Frontal cortex (tissue), 4 donors: Measurements from ENCODE around the gene NOL11. TPM values are rescaled to one million over a fixed set of nuclear protein-coding genes. Genes with fewer than 3 reads are reported as not detected.
"Not testable (repeated sequence)": the region's sequence is repeated elsewhere in the genome, so short reads cannot be mapped to it uniquely, and the experiment has no call there.

Experiments
- DNase-seq, 2 donors: peaks; one replicate each; pipeline ENCODE4 v3.0.0; 2012; ENCODE audit warnings: low spot score in 2 of 2
- FAIRE-seq: peaks from 2 replicates; lab custom pipeline; 2012; peaks lifted over from hg19 to GRCh38; lab: Jason Lieb, UNC
- total RNA-seq: library from RNA; depleted of rRNA; stranded (reverse); fragments of >200 nt; gene quantifications from one replicate; pipeline ENCODE4 v1.2.3, GENCODE V29; 2014
- donor health status: control.
- donor health status: control.
- donor health status: control.

NOL11 gene
- total RNA-seq, 1 donor from 2014 or later, result 80.3 TPM

GRCh38 chr17:67702861-67703260 is 14.9 kb upstream of the NOL11 start:
- not testable (repeated sequence) for DNase-seq, FAIRE-seq

- DNase-seq (no peak), FAIRE-seq (no peak)
Measured at GRCh38 chr17:67707442-67707841, 10.3 kb upstream of the NOL11 start.

DNA sequence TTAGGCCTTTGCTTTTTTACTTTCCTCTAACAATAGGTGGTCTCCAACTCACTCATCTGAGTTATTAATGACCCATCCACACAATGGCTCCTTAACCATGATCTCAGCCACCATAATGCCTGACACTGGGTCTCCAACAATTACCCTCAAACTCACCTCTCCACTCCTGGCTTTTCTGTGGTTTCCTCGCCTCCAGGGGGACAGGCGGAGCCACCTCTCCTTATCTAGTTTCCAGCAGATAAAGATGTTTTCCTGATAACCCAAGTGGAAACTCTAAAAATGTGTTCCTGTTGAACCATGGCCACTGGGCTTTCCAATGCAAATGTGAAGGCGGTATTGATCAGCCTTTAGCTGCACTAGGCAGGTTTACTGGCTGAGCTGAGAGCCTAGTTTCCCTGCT is 9.4 kb upstream of the NOL11 start:
- FAIRE-seq (no peak), DNase-seq (no peak)

DNA sequence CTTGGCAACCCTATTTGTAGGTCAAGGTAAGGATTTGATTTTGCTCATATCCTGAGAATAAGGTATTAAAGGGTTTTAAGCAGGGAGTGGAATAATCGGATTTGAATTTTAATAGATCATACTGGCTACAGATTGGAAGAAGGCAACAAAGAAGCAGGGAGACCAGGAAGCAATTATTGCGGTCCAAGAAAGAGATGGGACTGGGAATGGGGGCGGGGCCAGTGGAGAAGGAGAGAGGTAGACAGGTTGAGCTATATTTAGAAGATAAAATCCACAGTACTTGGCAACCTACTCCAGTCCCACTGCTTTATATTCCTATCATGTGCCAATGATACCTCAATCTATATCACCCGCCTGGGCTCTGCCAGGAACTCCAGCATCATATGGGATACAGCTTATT is 5.8 kb upstream of the NOL11 start:
- DNase-seq (no peak), FAIRE-seq (no peak)

- FAIRE-seq (no peak), DNase-seq (no peak)
Measured at GRCh38 chr17:67712375-67712774, 5.4 kb upstream of the NOL11 start.

GRCh38 chr17:67713169-67713568 is 4.6 kb upstream of the NOL11 start:
- FAIRE-seq (no peak), DNase-seq (no peak)

GRCh38 chr17:67716405-67716798 is 1.3 kb upstream of the NOL11 start:
- FAIRE-seq, result no peak
- DNase-seq, result no peak

DNA sequence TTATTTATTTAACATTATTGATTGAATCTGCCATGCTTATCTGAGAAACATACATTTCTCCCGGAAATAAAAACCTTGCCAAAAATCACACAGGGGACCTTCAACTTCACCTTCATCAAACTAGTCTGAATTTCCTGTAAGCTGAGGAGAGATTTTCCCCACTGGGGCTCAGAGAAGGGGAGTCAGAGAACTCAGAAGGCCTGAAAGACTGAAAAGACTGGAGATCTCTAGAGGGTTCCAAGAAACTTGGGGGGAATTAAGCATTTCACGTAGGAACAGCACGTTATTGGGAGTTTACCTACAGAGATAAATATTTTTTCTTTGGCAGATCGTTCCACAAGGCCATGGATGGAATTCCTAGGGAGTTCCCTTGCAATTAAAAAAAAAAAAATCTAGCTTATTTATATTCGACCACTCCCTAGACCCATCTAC is 528 bp upstream of the NOL11 start:
- no peak for DNase-seq
- FAIRE-seq, result no peak

DNA sequence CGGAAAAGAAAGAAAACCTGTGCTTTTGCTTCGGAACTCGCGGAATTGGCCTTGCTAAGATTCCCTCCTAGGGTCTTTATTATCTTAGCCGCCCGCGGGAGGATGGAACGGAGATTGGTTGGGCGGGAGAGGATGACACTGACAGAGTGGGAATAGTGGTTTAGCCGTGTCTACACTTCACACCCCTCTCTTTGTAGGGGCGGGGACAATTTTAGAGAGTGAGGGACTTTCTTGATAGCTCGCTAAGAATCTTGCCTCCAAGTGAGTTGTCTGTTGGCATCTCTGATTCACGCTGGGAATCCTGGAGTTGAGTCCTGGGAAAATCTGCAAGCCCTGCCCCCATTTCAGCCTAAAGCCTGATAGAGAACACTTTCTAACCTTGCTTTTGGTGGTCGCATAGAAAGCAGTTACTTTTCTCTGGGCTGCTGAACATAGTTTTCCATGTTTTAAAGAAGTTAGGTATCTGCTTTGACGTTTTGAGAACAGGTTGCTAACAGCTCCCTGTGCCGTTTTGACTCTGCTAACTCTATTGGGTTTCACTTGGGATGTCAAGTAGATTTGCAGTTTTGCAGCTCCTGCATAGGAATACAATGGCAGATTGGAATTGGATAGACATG is 697 bp downstream of the NOL11 start:
- no peak for FAIRE-seq
- DNase-seq, result peak in 1 of 2 donors; percentile 31

- DNase-seq (no peak), FAIRE-seq (no peak)
Measured at GRCh38 chr17:67725373-67725791, 7.6 kb downstream of the NOL11 start.

DNA sequence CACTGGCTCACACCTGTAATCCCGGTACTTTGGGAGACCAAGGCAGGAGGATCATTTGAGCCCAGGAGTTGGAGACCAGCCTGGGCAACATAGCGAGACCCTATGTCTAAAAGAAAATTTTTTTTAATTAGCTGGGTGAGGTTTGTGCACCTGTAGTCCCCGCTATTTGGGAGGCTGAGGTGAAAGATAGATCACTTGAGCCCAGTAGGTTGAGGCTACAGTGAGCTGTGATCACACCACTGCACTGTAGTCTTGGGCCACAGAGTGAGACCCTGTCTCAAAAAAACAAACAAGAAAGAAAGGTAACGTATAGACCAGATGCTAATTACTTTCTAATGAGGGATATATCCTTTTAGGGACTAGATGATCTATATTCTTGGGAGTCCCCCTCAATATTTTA is 8.1 kb downstream of the NOL11 start:
- no peak for FAIRE-seq
- DNase-seq, result no peak

DNA sequence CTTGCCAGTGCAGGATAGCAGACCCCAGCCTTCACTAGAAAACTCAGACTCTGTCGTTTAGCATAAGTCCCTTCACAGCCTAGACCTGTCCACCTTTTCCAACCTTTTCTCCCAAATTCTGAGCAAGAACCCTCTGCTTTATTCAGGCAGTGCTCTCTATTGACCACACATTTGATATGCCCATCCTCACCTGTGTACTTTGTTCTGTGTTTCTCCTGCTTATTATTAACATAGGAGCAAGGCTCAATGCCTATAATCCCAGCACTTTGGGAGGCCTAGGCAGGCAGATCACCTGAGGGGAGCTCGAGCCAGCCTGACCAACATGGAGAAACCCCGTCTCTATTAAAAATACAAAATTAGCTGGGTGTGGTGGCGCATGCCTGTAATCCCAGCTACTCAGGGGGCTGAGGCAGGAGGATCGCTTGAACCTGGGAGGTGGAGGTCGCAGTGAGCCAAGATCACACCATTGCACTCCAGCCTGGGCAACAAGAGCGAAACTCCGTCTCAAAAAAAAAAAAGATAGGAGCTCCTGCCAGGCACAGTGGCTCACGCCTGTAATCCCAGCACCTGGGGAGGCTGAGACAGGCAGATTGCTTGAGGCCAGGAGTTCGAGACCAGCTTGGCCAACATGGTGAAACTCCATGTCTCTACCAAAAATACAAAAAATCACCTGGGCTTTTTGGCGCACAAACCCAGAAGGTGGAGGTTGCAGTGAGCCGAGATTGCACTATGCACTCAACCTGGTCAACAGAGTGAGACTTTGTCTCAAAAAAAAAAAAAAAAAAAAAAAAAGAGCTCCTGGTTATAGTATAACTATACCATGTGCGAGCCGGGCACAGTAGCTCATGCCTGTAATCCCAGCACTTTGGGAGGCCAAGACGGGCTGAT is 9.7 kb downstream of the NOL11 start:
- not testable (repeated sequence) for FAIRE-seq, DNase-seq

DNA sequence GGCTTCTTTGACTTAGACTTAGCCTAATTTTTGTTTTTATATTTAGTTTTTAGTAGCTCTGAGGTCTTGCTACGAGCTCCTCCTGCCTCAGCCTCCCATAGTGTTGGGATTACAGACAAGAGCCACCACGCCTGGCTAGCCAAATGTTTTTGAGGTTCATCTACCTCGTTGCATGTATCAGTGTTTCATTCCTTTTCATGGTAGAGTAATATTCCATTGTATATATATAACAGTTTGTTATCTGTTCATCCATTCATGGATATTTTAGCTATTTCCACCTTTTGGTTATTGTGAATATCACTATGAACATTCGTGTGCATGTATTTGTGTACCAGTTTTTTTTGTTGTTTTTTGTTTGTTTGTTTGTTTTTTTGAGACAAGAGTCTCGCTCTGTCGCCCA is 12.2 kb downstream of the NOL11 start:
- no peak for FAIRE-seq

DNA sequence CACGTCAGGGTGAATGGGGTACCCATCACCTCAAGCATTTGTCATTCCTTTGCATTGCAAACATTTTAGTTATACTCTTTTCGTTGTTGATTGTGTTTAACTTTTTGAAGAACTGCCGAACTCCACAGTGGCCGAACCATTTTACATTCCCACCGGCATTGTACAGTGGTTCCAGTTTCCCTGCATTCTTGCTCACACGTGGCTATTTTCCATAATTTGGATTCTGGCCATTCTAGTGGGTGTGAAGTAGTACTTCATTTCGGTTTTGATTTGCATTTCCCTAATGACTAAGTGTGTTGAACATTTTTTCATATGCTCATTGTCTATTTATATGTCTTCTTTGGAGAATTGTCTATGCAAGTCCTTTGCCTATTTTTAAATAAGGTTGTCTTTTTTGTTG is 13.0 kb downstream of the NOL11 start:
- FAIRE-seq, result no peak
- no peak for DNase-seq

More for the DNA sequence above, 12.2 kb downstream of the NOL11 start:
- DNase-seq, result no peak

DNA sequence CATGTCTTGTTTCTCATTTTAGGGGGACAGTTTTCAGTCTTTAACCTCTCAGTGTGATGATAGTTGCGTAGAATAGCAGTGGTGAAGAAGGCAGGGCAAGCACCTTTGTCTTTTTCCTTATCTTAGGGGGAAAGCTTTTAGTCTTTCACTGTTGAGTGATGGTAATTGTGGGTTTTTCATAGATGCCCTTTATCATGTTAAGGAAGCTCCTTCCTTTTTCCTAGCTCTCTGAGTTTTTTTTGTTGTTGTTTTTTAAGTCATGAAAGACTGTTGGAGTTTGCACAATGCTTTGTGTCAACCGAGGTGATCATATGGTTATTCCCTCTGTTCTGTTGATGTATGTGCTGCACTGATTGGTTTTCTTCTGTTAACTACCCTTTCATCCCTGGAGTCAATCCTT is 15.7 kb downstream of the NOL11 start:
- FAIRE-seq, result no peak

GRCh38 chr17:67737145-67737544 is 19.4 kb downstream of the NOL11 start:
- DNase-seq (no peak), FAIRE-seq (no peak)

More for the DNA sequence above, 15.7 kb downstream of the NOL11 start:
- no peak for DNase-seq

- no peak for FAIRE-seq
- DNase-seq, result no peak
Measured at GRCh38 chr17:67742025-67742424, 24.3 kb downstream of the NOL11 start.

GRCh38 chr17:67746704-67747571 is 29.2 kb downstream of the NOL11 start:
- FAIRE-seq, result no peak

DNA sequence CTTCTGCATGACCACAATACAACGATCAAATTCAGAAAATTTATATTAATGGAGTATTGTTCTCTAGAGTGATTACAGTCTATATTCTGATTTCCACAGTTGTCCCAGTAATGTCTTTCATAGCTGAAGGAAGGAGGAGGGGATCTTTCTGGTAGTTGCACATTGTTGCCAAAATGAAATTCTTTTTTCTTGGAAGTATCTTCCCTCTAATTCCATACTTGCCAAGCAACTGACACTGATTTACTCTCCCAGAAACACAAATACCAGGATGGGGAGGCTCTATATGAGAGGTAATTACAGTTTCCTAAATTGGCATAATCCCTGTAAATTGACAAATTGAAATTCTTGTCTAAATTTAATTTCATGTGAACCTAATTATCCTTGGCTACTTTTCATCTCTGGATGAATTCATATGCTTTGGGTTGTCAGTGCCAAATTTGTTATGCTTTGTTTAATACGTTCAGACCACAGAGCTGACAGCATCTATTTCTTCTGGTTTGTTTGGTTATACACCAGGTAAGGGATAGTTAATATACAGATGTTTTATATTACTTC is 30.0 kb downstream of the NOL11 start:
- no peak for FAIRE-seq

More at GRCh38 chr17:67746704-67747571, 29.2 kb downstream of the NOL11 start:
- DNase-seq, result no peak

DNA sequence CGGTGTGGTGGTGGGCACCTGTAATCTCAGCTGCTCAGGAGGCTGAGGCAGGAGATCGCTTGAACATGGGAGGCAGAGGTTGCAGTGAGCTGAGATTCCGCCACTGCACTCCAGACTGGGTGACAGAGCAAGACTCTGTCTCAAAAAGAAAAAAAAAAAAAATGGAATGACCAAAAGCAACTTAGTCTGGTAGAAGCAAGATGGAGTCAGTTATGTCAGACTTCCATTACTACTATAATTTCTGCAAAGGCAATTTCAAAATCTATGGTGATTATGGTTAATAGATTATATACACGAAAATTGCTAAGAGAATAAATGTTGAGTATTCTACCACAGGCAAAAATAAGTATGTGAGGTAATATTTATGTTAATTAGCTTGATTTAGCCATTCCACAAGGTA is 32.3 kb downstream of the NOL11 start:
- no peak for DNase-seq
- FAIRE-seq, result no peak

More for the DNA sequence above, 30.0 kb downstream of the NOL11 start:
- DNase-seq, result no peak
